T-helper 2 cell (primary cell): ENCODE measurements around the gene SCO2.

Experiments
- DNase-seq, 5 experiments: peaks; one replicate each; pipeline versions ENCODE4 v3.0.0 to v3.0.0-alpha.2; 2012 to 2022
- total RNA-seq, 2 donors: gene quantifications; one replicate each; lab custom pipeline; 2026; lab: John Stamatoyannopoulos, UW

Gene SCO2, protein sequence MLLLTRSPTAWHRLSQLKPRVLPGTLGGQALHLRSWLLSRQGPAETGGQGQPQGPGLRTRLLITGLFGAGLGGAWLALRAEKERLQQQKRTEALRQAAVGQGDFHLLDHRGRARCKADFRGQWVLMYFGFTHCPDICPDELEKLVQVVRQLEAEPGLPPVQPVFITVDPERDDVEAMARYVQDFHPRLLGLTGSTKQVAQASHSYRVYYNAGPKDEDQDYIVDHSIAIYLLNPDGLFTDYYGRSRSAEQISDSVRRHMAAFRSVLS
- total RNA-seq = 3.1 to 6.1 reads per million in 2 donors

DNA sequence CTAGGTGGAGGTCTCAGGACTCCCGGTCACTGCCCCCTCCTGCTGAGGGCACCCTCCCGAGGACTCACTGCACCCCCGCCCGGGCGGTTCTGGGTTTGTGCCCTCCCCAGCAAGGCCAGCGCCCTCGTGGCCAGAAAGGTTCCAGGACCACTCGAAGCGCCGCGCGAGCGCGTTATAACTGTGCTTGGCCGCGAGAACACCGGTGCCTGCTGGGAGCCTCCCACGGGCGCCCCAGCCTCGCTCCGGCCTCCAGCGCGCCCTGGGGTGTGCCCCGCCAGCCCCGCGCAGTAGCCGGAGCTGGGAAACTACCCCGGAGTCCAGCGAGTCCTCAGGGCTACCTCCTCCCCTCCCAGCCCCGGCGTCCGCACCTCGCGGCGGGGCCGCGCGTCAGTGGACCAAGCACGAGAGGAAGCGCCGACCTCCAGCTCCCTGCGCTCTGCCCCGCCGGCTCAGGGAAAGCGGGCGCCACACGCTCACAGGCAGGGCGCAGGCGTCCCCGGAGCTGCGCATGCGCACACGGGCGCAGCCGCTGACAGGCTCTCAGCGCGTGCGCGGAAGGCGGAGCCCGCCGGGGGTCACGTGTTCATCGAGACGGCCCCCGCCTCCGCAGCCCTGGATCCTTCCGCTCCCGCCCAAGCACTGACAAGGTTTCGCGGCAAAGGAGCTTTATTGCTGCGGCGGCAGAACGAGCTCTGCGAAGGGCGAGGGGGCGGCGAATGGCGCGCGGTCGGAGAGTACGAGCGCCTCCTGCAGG, at the start of gene SCO2:
Gene SCO2, minus strand, starts transcription at position 495 of the 754 bp plus-strand sequence. CDS start 1,187 bp downstream, outside the sequence.
- peak; percentile 95 to 98 (median 96) for DNase-seq

DNA sequence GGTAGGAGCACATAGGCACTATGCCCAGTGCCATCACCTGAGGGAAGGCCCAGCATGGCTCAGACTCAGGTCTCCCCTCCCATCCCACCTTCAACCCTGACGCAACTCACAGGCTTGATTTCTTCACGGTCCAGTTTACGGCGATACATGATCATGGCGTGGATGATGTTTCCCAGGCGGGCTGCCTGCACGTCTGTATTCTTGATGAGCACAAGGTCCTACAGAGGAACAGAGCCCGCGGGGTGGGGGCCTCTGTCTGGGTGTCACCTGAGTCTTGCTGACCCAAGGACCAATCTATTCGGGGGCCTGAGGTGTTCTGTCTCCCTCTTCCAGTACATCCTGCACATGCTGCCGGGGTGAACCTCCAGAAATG, 49.0 kb upstream of the SCO2 start:
- DNase-seq = no peak

DNA sequence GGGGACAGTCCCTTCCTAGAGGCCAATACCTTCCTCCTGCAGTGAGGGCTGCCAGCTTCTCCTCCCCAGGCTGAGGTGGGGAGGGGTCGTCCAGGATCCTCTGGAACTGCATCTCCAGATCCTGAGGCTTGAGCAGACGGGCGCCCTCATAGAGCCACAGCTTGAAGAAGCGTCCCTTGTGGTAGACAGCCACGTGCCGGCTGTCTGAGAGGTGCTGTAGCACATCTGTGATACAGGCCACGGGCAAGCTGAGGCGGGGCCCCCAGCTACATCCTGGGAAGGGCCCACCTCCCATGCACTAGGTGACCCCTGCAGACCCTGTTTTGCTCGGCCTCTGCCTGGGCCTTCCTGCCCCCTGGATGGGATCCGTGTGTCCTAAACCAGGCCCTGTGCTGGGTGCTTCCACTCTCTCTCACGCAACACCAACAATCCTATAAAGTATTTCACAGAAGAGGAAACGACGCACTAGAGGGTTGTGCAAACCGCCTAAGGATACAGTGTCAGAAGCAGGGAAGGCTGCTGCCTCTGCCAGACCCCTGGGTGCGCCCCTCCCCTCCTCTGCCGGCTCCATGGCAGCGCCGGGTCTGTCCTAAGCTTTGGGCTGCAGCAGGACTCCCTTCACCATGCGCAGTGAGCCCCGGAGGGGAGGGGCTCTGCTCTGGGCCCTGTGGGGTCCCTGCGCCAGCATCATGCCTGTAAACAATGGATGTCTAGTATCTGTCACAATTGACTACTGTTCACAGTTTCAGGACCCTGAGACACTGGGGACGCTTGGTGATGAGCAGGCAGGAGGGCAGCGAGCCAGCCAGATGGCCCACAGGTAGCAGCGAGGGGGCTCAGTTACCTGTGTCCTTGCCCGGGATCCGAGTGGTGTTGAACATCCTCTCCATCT, 48.3 kb upstream of the SCO2 start:
- DNase-seq = no peak

DNA sequence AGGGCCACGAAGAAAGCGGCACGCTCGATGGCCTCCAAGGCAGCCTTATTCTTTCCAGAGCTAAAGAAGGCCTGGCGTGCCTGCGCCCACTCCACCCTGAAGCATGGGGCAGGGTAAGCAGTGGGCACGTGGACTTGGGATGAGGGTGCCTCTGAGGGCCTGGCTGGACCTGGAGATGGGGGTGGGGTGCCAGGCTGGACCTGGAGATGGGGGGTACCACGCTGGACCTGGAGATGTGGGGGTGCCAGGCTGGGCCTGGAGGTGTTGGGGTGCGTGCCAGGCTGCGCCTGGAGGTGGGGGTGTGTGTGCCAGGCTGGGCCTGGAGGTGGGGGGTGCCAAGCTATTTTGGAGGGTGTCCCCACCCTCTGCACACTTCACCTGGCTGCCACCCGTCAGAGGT, 47.6 kb upstream of the SCO2 start:
- no peak for DNase-seq

DNA sequence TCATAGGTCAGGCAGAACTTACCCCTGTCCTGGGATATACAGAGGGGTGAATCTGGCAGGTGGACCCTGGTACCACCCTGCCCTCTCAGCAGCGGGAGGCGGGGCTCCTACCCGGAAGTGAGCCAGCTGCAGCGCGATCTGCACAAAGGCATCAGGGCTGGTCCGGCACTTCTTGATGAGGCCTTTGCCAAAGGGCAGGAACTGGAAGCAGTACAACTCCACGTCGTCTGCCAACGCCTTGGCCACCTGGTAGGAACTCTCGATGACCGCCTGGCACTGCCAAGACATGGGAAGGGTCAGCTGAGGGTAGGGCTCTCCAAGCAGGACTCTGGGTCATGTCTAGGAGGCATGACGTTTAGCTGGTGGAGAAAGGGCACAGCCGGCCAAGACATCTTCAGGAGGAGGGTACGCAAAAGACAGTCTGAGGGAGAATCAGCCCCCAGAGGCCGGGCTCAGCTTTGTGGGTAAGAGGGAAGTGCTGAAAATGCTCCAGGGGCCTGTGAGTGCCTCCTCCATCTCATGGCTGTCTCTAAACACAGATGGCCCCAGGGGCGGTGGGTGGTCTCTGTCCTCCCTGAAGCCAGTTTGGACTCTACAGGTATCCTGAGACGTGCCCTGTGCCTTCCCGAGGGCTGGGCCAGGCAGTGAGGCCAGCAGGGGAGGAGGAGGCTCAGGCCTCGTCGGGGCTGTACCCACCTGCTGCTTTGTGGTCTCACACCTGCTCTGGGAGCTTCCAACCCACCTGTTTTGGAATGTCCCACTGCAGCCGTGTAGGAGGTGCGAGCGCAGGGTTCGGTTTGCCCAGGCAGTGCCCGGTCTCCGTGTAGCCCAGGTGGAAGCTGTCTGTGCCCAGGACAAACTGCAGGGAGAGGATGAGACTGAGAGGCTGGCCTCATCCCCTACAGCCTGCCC, 46.1 kb upstream of the SCO2 start:
- DNase-seq = no peak

DNA sequence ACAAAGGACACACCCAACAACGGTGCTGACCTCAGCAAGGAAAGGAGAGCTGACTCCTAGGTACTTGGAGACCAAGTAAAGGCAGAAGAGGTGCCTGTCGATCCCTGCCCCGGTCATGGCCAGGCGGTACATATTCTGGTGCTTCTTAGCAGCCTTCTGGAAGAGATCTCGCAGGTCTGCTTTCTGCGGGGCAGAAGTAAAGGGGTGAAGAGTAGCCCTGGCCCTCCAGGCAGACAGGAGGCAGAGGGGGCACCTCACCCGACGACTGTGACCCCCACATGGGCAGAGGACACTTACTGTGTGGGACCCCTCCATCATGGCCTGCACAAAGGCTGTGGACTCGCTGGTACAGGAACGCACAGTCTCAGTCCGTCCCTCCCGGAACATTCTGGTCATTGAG, 45.5 kb upstream of the SCO2 start:
- no peak for DNase-seq

DNA sequence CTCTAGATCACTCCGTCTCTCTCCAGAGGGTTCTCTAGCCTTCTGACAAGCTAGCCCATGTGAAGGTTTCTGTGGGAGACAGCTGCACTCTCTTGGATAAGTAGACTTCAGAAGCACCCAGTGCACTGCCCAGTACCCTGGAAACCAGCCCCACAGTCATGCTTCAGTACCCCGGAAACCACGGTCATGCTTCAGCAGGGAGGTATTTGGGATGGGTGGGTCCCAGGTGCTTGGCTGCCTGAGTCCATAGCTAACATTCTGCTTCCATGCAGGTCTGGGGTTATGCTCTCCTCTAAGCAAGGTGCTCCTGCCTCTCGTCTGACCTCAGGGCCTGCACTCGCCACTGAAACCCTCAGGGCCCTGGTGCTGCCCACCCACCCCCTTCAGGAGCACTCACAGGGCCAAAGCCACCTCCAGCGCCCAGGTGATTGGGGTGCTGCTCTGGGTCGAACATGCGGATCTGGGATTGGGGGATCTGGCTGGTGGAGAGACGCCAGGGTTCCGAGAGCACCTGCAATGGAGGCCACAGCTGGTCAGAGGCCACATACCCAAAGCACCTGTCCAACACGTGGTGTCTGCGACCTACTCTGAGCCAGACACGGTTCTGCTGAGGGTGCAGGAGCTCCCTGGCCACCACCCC, 44.6 kb upstream of the SCO2 start:
- DNase-seq = no peak

DNA sequence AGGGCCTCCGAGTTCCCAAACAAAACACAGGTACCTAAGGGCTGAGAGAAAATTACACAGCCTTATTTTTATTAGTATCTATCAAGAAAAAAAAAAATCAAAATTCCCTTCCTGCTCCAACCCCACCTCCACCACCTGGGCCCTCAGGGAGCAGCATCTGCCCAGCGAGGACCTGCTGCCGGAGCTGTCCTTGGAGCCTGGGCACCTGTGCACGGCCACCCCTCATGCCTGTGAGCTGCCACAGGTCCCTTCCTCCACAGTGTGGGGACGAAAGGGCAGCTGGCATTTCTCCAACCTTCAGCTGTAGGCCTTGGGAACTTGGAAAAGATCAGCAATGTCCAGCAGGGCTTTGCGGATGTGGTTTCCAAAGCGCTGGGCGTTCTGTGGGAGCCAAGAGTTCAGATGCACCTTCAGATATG, 43.7 kb upstream of the SCO2 start:
- no peak for DNase-seq

DNA sequence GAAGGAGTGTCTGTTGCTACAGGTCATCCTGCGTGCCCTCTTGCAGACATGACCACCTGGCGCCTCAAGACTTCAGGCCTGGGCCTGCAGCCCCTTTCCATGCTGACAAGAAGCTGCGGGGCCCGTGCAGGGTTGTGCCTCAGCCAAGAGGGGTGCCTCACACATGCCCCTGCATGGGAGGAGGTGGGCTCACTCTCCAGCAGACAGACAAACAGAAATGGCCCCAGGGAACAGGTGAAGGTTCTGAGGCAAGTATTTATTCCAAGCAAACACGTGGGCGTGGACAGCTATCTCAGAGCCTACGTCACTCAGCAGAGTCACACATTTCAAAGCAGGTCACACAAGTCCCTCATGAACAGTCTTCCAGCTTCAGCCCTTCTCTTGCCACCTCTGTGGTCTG, 43.2 kb upstream of the SCO2 start:
- no peak for DNase-seq

DNA sequence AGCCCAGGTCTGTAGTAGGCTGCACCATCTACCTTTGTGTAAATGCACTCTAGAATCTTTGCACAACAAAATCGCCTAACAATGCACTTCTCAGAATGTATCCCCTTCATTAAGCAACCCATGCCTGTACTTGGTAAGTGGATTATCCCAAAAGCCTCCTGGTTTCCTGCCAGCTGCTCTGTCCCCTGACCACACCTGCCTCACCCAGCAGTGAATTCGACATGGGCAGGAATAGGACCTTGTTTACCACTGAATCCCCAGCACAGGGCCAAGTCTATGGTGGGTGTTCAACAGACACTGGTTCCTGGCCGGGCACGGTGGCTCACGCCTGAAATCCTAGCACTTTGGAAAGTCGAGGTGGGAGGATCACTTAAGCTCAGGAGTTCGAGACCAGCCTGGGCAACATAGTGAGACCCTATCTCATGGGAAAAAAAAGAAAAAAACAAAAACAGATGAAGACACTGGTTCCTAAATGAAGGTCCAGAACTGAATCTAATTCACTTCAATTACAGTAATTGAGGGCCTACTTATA, 42.4 kb upstream of the SCO2 start:
- no peak for DNase-seq

DNA sequence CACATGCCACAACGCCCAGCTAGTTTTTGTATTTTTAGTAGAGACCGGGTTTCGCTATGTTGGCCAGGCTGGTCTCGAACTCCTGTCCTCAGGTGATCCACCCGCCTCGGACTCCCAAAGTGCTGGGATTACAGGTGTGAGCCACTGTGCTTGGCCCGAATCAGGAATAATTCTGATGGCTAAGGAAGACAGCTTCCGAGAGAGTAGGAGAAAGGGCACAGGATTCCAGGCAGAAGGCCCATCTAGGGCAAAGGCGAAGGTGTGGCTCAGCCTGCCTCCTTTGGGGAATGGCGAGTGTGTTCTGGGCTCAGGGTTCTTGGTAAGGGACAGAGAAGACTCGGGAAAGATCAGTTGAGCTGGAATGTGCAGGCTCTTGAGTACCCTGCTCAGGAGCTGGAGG, 38.9 kb upstream of the SCO2 start:
- DNase-seq = no peak

DNA sequence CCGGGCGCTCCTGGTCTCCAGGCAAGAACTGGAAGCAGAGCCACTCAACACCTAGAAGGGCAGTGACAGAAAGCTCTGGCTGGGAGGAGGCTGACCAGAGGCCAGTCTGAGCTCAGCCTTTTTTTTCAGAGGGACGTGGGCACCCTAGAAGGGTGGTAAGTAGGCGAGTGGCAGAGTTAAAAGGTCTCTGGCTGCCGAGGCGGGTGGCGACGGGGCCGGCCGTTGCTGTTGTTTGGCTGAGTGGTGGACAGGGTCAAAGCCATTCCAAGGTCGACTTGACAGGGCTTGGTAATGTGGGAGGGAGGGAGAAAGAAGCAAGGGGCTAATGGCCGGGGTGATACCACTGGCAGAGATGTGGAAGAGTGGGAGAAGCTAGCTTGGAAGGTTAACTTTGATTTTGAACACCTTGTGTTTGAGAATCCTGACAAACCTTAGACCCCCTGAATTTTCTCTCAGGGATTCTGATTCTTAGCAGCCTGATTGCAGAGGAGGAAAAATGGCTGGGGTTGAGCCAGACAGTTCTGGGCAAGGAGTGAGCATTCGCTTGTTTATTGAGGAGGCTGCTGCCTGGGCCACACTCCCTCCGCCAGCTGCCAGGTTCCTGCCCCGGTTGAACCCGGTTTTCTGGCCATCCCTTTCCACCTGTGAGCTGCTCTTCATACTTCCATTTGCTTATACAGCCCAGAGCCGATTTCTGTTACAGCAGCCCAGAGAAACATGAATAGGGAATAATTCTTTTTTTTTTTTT, 38.2 kb upstream of the SCO2 start:
- DNase-seq = no peak

DNA sequence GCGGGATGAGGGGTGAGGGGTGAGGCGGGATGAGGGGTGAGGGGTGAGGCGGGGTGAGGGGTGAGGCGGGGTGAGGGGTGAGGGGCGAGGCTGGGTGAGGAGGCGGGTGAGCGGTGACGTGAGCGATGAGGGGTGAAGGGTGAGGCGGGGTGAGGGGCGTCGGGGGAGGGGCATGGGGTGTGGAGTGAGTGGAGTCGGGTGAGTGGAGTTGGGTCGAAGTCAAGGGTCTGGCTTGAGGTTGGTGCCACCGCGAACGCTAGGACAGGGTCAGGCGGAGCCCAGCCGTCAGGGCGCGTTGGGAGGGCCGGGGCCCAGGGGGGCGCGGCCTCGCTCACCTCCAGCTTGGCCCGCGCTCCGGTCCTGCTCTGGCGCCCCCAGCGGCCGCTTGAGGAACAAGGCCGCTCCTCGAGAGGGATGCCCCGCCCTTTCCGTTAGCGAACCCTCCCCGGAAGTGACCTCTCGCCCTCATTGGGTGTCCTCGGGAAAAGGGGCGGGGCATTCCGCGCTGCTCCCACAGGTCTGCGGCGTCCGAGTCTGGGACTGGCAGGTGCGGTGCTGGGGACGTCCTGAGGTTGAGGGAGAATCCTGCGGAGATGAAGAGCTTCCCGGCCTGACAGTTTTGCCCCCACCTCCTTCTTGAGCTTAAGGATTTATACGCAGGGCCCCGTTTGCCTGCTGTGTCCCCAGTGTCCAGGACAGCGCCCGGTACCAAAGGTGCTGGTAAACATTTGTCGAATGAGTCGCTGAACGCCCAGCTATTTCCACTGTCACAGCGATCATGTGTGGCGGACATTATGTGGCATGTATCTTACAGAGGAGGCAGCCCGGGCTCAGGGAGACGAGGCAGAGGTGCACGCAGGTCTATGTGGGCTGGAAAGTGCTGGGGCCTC, 37.4 kb upstream of the SCO2 start, which contains the start of gene SYCE3:
Gene SYCE3, minus strand, starts transcription at position 397 of the 890 bp plus-strand sequence. CDS start 6,514 bp downstream, outside the sequence.
- peak; percentile 93 to 98 (median 95) for DNase-seq

DNA sequence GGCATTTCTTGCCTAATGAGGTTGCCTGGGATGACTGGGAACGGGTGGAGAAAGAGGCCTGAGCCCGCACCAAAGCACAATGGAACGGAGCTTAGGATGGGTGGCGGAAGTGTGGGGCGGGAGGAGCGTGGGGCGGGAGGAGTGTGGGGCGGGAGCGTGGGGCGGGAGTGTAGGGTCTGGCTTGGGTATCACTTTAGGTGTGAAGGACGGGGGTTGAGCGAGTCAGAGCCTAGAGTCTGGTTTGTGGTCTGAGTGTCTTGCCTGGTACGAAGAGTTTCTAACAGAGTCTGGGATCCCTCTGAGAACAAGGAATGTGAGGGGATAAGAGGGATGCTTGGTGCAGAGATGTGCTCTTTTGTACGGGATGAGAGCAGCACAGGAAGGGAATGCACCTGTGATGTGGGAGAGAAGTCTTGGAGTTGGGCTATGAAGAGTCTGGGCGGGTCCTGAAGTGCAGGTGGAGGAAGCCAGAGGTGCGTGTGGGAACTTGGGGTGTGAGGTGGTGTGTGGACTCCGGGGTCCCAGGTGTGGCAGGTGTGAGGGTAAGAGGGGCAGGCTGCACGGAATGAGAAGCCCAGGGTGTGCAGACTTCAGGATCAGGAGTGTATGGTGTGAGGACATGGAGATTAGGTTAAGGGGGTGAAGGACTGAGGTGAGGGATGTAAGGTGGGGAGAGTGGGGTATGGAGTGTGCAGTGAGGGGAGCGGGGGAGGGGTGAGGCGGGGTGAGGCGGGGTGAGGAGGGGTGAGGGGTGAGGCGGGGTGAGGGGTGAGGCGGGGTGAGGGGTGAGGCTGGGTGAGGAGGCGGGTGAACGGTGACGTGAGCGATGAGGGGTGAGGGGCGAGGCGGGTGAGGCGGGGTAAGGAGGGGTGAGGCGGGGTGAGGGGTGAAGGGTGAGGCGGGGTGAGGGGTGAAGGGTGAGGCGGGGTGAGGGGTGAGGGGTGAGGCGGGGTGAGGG, 36.3 kb upstream of the SCO2 start:
- DNase-seq = no peak

DNA sequence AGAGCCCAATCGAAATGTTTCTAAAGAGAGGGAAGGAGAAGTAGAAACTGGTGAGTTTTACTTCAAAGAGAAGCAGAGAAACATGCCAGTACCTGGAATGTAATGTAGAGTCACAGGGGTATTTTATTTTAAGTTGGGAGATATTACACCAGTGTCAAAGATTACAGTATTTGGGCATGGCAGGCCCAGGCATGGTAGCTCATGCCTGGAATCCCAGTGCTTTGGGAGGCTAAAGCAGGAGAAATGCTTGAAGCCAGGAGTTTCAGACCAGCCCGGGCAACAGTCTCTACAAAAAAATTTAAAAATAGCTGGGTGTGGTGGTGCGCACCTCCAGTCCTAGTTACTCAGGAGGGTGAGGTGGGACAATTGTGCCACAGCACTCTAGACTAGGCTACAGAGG, 34.6 kb upstream of the SCO2 start:
- no peak for DNase-seq

DNA sequence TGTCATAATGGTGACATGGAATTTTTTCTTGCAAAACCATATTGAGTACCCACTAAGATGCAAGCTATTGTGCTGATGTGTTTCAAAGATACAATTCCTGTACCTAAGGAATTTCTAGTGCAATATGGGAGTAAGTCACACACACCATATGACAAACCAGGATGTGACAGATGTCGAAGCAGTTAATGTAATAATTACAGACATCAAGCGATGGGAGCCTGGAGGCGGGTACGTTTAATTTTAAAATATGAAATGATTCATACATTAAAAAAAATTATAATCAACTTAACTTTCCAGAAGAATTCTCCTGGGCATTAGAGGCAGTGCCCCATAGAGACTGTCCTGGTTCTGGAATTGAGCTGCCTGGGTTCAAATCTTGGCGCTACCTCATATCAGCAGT, 31.3 kb upstream of the SCO2 start:
- no peak for DNase-seq

DNA sequence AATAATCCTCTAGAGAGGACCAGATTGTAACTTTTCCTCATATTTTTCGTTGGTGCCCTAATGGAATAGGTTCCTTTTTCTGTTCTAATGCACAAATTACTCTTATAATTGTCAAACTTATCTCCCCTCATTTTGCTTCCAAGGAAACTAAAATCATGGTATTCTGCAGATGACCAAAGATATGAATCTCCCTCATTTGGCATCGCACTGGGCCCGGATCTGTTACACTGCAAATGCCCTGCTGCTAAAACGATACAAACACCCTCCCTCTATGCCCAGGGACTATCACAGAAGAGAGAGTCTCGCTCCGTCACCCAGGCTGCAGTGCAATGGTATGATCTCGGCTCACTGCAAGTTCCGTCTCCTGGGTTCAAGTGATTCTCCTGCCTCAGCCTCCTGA, 27.9 kb upstream of the SCO2 start:
- no peak for DNase-seq

DNA sequence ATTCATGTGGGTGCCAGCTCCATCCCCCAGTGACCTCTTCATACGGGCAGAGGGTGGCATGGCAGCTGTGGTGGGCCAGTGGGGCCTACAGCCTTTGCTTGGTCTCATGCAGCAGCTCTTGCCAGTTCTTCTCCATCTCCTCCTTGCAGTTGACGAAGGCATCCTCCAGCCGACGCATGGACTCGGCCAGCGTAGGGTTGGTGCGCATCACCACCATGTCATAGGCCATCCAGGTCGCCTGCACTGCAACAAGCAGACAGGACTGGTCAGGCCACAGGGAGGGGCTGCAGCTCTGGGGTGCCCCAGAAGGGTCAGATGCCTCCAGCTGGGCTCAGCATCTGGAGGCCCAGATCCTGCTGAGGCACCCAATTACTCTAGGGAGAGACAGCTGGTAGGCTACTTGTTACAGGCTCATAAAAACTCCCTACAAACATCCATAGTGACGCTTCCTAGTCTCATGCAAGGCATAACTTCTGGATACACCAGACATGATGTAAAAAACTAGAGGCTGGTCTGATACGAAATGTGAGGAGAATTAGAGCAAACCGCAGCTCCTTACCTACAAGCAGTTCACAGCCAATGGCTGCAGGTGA, 25.9 kb upstream of the SCO2 start:
- DNase-seq = no peak
